DOHH2 (cell line): ENCODE measurements around the gene GAS7.

ENCODE experiments used
- CTCF ChIP-seq: fragments of 200-600 bp; sonication (generic); IDR thresholded peaks from one replicate; pipeline ENCODE4 v1.5.1; 2014; ENCODE audit warnings: antibody characterized with exemption, mild to moderate bottlenecking, low read depth, low read length; ENCODE audit not compliant: poor library complexity, severe bottlenecking
- EZH2phosphoT487 ChIP-seq: fragments of 200-600 bp; sonication (generic); IDR thresholded peaks from 2 replicates; pipeline ENCODE4 v1.6.1; 2017; ENCODE audit warnings: borderline replicate concordance, mild to moderate bottlenecking, antibody characterized with exemption, low read length, moderate library complexity, mixed read lengths

GRCh38 chr17:10112962-10113361 lies 85.4 kb downstream of the GAS7 start:
- no peak for TF ChIP-seq CTCF
- TF ChIP-seq EZH2phosphoT487, result no peak
